NCI-H446 (cell line): ENCODE data around the gene SPRED2.

Experiments used
- DNase-seq, 2 experiments: peaks; one replicate each; lab custom pipeline; 2025; lab: John Stamatoyannopoulos, UW

SPRED2 gene

GRCh38 chr2:65432227-65433190 lies at the start of gene SPRED2:
TSS of gene SPRED2 (minus strand) at chr2:65432599. CDS start at chr2:65431987, 612 bp downstream.
- peak; percentile 90 to 97 for DNase-seq

GRCh38 chr2:65481961-65482360 lies 49.6 kb upstream of the SPRED2 start:
- no peak for DNase-seq

GRCh38 chr2:65479524-65479923 lies 47.1 kb upstream of the SPRED2 start:
- no peak for DNase-seq

- no peak for DNase-seq
These were observed 46.2 kb upstream of the SPRED2 start for GRCh38 chr2:65478498-65479135.

- no peak for DNase-seq
These were observed 45.2 kb upstream of the SPRED2 start for GRCh38 chr2:65477590-65477989.

- DNase-seq: no peak
These were observed 44.4 kb upstream of the SPRED2 start for GRCh38 chr2:65476778-65477177.

- DNase-seq: no peak
These were observed 42.6 kb upstream of the SPRED2 start for GRCh38 chr2:65475000-65475399.

- no peak for DNase-seq
These were observed 40.6 kb upstream of the SPRED2 start for GRCh38 chr2:65473045-65473444.

GRCh38 chr2:65471409-65471808 lies 39.0 kb upstream of the SPRED2 start:
- DNase-seq: no peak

GRCh38 chr2:65466551-65466950 lies 34.2 kb upstream of the SPRED2 start:
- DNase-seq: no peak

- no peak for DNase-seq
These were observed 33.5 kb upstream of the SPRED2 start for GRCh38 chr2:65465857-65466256.

- DNase-seq: no peak
These were observed 32.7 kb upstream of the SPRED2 start for GRCh38 chr2:65465124-65465523.

- DNase-seq: no peak
These were observed 32.2 kb upstream of the SPRED2 start for GRCh38 chr2:65464604-65465003.

GRCh38 chr2:65458999-65459398 lies 26.6 kb upstream of the SPRED2 start:
- no peak for DNase-seq

- DNase-seq: no peak
These were observed 24.5 kb upstream of the SPRED2 start for GRCh38 chr2:65456886-65457285.

GRCh38 chr2:65456064-65456463 lies 23.7 kb upstream of the SPRED2 start:
- DNase-seq: no peak

GRCh38 chr2:65453916-65454315 lies 21.5 kb upstream of the SPRED2 start:
- DNase-seq: no peak

- no peak for DNase-seq
These were observed 19.9 kb upstream of the SPRED2 start for GRCh38 chr2:65452150-65452895.

- DNase-seq: no peak
These were observed 18.4 kb upstream of the SPRED2 start for GRCh38 chr2:65450810-65451209.

GRCh38 chr2:65450393-65450792 lies 18.0 kb upstream of the SPRED2 start:
- DNase-seq: no peak

GRCh38 chr2:65443509-65444186 lies 11.2 kb upstream of the SPRED2 start:
- no peak for DNase-seq
